Endothelial cell of umbilical vein (primary cell): ENCODE data around the gene SEZ6. TPM values are rescaled to one million over a fixed set of nuclear protein-coding genes. Genes with fewer than 3 reads are reported as not detected.

Experiments used
- BruUV-seq: library from RNA; stranded (reverse); fragments of 400-500 nt; replicated peaks from 2 replicates; lab custom pipeline; 2021; lab: Mats Ljungman, UMichigan
- CTCF ChIA-PET: fragments of 300-600, 350-600 bp; sonication (Branson Sonifier 250); formaldehyde crosslinking; loops from one replicate; lab custom pipeline; 2021; ENCODE audit warnings: antibody characterized with exemption, inconsistent platforms; lab: Charles Lee
- POLR2A ChIA-PET: fragments of 300-600, 350-600 bp; sonication (Branson Sonifier 250); formaldehyde crosslinking; loops from one replicate; lab custom pipeline; 2021; ENCODE audit warnings: antibody characterized with exemption, inconsistent platforms; lab: Charles Lee
- DNase-seq: peaks from one replicate; pipeline ENCODE4 v3.0.0-alpha.2; 2011; ENCODE audit warnings: low read depth, low spot score
- FAIRE-seq: peaks from 2 replicates; lab custom pipeline; 2011; peaks lifted over from hg19 to GRCh38; lab: Jason Lieb, UNC
- H2AFZ ChIP-seq: 2 replicates; pipeline ENCODE4 v1.6.0; 2012; ENCODE audit warnings: low read depth, low read length, control low read depth, inconsistent platforms
- H3K27ac ChIP-seq: 2 replicates; pipeline ENCODE4 v1.5.1; 2011; ENCODE audit warnings: low read depth, mild to moderate bottlenecking, control low read depth, low read length, moderate library complexity; ENCODE audit not compliant: insufficient read depth
- H3K27me3 ChIP-seq, 2 experiments: 2 replicates each; pipeline versions ENCODE4 v1.6.0 to v1.6.1; 2011; ENCODE audit warnings: low read length in 2 of 2, mixed read lengths in 1 of 2; ENCODE audit not compliant: control insufficient read depth in 2 of 2, insufficient read depth in 2 of 2
- H3K36me3 ChIP-seq, 2 experiments: 2 replicates in 1 of 2; 3 replicates in 1 of 2; pipeline ENCODE4 v1.5.1; 2011; ENCODE audit warnings: low read length in 2 of 2, mild to moderate bottlenecking in 1 of 2, moderate library complexity in 1 of 2; ENCODE audit not compliant: control insufficient read depth in 2 of 2, insufficient read depth in 2 of 2; ENCODE audit errors: extremely low read depth in 1 of 2
- H3K4me1 ChIP-seq: 3 replicates; pipeline ENCODE4 v1.5.1; 2011; ENCODE audit warnings: mild to moderate bottlenecking, low read length; ENCODE audit not compliant: control insufficient read depth, insufficient read depth; ENCODE audit errors: extremely low read depth
- H3K4me2 ChIP-seq: 2 replicates; pipeline ENCODE4 v1.6.1; 2011; ENCODE audit warnings: low read length, control low read depth, mixed read lengths; ENCODE audit not compliant: insufficient read depth
- H3K4me3 ChIP-seq, 3 experiments: fragments of 200-600 bp in 1 of 3; sonication (generic), shearing (Covaris generic) in 1 of 3; replicated peaks in 1 of 3; 2 replicates each; pipeline ENCODE4 v1.5.1; 2011 to 2016; ENCODE audit warnings: control low read depth in 3 of 3, low read length in 3 of 3, mild to moderate bottlenecking in 2 of 3, inconsistent platforms in 1 of 3, low read depth in 1 of 3, moderate library complexity in 1 of 3; ENCODE audit not compliant: insufficient read depth in 1 of 3
- H3K79me2 ChIP-seq: 2 replicates; pipeline ENCODE4 v1.6.0; 2012; ENCODE audit warnings: low read length, inconsistent platforms; ENCODE audit not compliant: control insufficient read depth, insufficient read depth
- H3K9ac ChIP-seq: replicated peaks from 2 replicates; pipeline ENCODE3; 2011; ENCODE audit warnings: low read length, control low read depth; ENCODE audit not compliant: insufficient read depth; ENCODE audit errors: extremely low read depth
- H3K9me1 ChIP-seq: replicated peaks from 3 replicates; pipeline ENCODE4 v1.6.0; 2011; ENCODE audit warnings: mild to moderate bottlenecking, low read length; ENCODE audit not compliant: control insufficient read depth, insufficient read depth; ENCODE audit errors: extremely low read depth
- H3K9me3 ChIP-seq: replicated peaks from 2 replicates; pipeline ENCODE4 v1.5.1; 2012; ENCODE audit warnings: low read length, inconsistent platforms; ENCODE audit not compliant: control insufficient read depth, insufficient read depth
- H4K20me1 ChIP-seq: replicated peaks from 2 replicates; pipeline ENCODE3; 2011; ENCODE audit warnings: mild to moderate bottlenecking, low read length; ENCODE audit not compliant: control insufficient read depth, insufficient read depth; ENCODE audit errors: extremely low read depth
- EZH2 ChIP-seq: IDR thresholded peaks from 2 replicates; pipeline ENCODE4 v1.6.1; 2012; ENCODE audit warnings: borderline replicate concordance, low read depth, mild to moderate bottlenecking, moderate library complexity, low read length, inconsistent platforms; ENCODE audit not compliant: severe bottlenecking
- FOS ChIP-seq: IDR thresholded peaks from 2 replicates; pipeline ENCODE4 v1.6.1; 2011; ENCODE audit warnings: mild to moderate bottlenecking, low read length, moderate library complexity, borderline replicate concordance; ENCODE audit not compliant: insufficient read depth
- GATA2 ChIP-seq: IDR thresholded peaks from 2 replicates; pipeline ENCODE4 v1.7.0; 2011; ENCODE audit warnings: low read depth, mild to moderate bottlenecking, moderate library complexity, mixed read lengths, low read length; ENCODE audit not compliant: insufficient read length, insufficient read depth
- JUN ChIP-seq: IDR thresholded peaks from 2 replicates; pipeline ENCODE4 v1.6.1; 2011; ENCODE audit warnings: borderline replicate concordance, low read depth; ENCODE audit not compliant: insufficient read length, insufficient read depth
- MYC ChIP-seq: IDR thresholded peaks from one replicate; pipeline ENCODE4 v1.6.1; 2011; ENCODE audit warnings: mild to moderate bottlenecking, low read depth, low read length
- POLR2A ChIP-seq: IDR thresholded peaks from 2 replicates; pipeline ENCODE4 v1.6.1; 2012; ENCODE audit warnings: low read depth, mild to moderate bottlenecking, control low read depth, low read length
- POLR2AphosphoS5 ChIP-seq: IDR thresholded peaks from 2 replicates; pipeline ENCODE4 v1.6.1; 2012; ENCODE audit warnings: low read depth, mild to moderate bottlenecking, control low read depth, low read length, moderate library complexity; ENCODE audit not compliant: insufficient read depth
- dilution Hi-C: fragments of 300-500 bp; cut with MboI; formaldehyde crosslinking; loops from one replicate; pipeline ENCODE4 v1.15.0; 2019; ENCODE audit warnings: low sequenced_read_pairs; ENCODE audit not compliant: extremely low pct_ligation_motif_present
- intact Hi-C: fragments of 100-400 bp; cut with micrococcal nuclease; formaldehyde crosslinking; loops from one replicate; pipeline ENCODE4 v1.10.0; 2022
- polyA plus RNA-seq, 4 experiments: library from polyadenylated mRNA; depleted of rRNA in 3 of 4; stranded (reverse) in 3 of 4; unstranded in 1 of 4; fragments of >200 nt; gene quantifications; 2 replicates each; pipeline versions ENCODE4 v1.2.1 to v1.2.3, GENCODE V29; 2011 to 2012; ENCODE audit warnings: missing spikeins in 1 of 4
- total RNA-seq: library from RNA; stranded (reverse); gene quantifications from 2 replicates; pipeline ENCODE4 v1.2.3, GENCODE V29; 2021
- TF ChIP-seq, protein P1 (sequence below): IDR thresholded peaks from 2 replicates; pipeline ENCODE4 v1.6.1; 2011; ENCODE audit not compliant: insufficient read depth, insufficient read length
- TF ChIP-seq, protein P2 (sequence below), 2 donors: IDR thresholded peaks; 1 replicate in 1 of 2; 2 replicates in 1 of 2; pipeline ENCODE4 v1.5.1; 2011; ENCODE audit warnings: low read length in 2 of 2, mild to moderate bottlenecking in 2 of 2, moderate library complexity in 2 of 2, control low read depth in 1 of 2, inconsistent platforms in 1 of 2, low read depth in 1 of 2; ENCODE audit not compliant: insufficient read depth in 1 of 2; ENCODE audit errors: extremely low read depth in 1 of 2

The SEZ6 gene
- total and polyA plus RNA-seq, 2 donors (not counting 3 experiments of a cell fraction or from before 2014, with no cell fraction given) = not detected

DNA sequence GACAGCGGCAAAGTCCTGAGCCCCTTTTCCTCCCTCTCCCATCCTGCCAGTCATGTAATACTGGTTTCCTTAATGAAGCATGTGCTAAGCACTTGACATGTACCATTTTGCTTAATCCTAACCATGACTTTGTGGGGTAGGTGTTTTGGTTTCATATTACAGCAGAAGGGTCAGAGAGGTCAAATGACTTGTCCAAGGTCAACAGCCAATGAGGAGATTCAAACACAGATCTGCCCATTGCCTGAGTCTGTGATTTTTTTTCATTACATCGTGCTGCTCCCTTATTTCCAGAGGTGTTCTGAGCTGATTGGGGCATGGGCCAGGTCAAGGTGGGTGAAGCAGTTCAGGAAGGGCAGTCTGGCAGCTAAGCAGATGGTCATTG is 36.9 kb downstream of the SEZ6 start:
- Histone ChIP-seq H3K27me3 (no peaks in the 10 kb centered on the region), H3K79me2 (no peaks in the 10 kb centered on the region), H3K9me3 (no peaks in the 10 kb centered on the region), H3K4me3 (no peak overlapping the region), H3K4me2 (no peak overlapping the region), H4K20me1 (no peaks in the 10 kb centered on the region), H3K9ac (no peak overlapping the region), H3K36me3 (no peaks in the 10 kb centered on the region), H3K9me1 (no peaks in the 10 kb centered on the region), H3K4me1 (peaks cover 4% of the 10 kb centered on the region), H2AFZ (no peak overlapping the region), H3K27ac (no peak overlapping the region)
- dilution Hi-C loops (no loop called here), intact Hi-C loops (loop anchor here (5.0 kb wide), 1 partner anchor 83 kb away; no protein-coding TSS in a partner anchor)
- FAIRE-seq (no peak), DNase-seq (no peak)
- TF ChIP-seq POLR2AphosphoS5 (no peak), POLR2A (no peak), JUN (no peak), MYC (no peak)
- TF ChIP-seq, protein P1, sequence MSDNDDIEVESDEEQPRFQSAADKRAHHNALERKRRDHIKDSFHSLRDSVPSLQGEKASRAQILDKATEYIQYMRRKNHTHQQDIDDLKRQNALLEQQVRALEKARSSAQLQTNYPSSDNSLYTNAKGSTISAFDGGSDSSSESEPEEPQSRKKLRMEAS = no peak
- POLR2A ChIA-PET = no interaction called here
- BruUV-seq = no TSS peak
- CTCF ChIA-PET = interaction anchor here (1.1 to 7.8 kb wide), 5 partner anchors 15 to 242 kb away, joined by 3 to 84 read pairs (median 13); no protein-coding TSS in a partner anchor

DNA sequence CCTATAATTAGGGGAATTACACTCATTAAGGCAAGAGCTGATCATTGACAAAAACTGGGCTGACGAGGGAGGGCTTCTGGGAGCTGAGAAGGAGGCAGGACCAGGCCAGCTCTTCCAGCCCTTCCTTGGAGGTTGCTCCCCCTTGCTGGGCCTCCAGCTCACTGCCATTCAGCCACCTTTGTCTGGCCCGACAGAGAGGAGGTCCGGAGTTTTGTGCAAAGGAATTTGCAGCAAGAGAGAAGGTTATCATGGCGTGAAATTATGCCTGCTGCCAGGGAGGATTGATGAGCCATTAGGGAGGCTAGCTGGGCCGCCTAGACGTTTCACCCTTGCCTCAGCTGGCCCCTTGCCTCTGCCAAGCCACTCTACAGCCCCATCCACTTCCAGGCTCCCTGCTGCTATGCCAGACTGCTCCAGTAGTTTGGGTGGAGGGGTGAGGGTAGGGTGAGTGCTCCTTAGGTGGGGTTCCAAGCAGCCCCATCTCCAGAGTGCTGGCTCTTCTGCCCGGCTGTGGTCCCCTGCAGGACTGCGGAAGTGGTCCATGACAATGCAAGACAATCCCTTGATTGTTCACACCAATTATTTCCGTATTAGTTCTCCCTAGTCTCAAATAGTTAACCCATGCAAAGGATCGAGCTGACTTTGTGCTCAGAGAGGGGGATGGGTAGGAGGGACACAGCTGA is 37.5 kb downstream of the SEZ6 start:
- FAIRE-seq = no peak
- no TSS peak for BruUV-seq

More for the DNA sequence above, 37.5 kb downstream of the SEZ6 start:
- dilution Hi-C loops (no loop called here), intact Hi-C loops (loop anchor here (5.0 kb wide), 1 partner anchor 84 kb away; no protein-coding TSS in a partner anchor)
- DNase-seq = no peak
- Histone ChIP-seq H3K9ac (no peak overlapping the region), H3K4me3 (no peak overlapping the region), H3K36me3 (no peaks in the 10 kb centered on the region), H3K4me2 (no peak overlapping the region), H3K9me1 (no peaks in the 10 kb centered on the region), H2AFZ (no peak overlapping the region), H4K20me1 (no peaks in the 10 kb centered on the region), H3K4me1 (peaks cover 4% of the 10 kb centered on the region), H3K27me3 (no peaks in the 10 kb centered on the region), H3K27ac (no peak overlapping the region), H3K79me2 (no peaks in the 10 kb centered on the region), H3K9me3 (no peaks in the 10 kb centered on the region)
- TF ChIP-seq POLR2AphosphoS5 = no peak
- TF ChIP-seq EZH2 = no peak
- TF ChIP-seq, protein P2, sequence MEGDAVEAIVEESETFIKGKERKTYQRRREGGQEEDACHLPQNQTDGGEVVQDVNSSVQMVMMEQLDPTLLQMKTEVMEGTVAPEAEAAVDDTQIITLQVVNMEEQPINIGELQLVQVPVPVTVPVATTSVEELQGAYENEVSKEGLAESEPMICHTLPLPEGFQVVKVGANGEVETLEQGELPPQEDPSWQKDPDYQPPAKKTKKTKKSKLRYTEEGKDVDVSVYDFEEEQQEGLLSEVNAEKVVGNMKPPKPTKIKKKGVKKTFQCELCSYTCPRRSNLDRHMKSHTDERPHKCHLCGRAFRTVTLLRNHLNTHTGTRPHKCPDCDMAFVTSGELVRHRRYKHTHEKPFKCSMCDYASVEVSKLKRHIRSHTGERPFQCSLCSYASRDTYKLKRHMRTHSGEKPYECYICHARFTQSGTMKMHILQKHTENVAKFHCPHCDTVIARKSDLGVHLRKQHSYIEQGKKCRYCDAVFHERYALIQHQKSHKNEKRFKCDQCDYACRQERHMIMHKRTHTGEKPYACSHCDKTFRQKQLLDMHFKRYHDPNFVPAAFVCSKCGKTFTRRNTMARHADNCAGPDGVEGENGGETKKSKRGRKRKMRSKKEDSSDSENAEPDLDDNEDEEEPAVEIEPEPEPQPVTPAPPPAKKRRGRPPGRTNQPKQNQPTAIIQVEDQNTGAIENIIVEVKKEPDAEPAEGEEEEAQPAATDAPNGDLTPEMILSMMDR (IDR thresholded peaks at IDR 0.05; ENCODE audit: extremely low read depth in 1 of 2, insufficient read depth in 1 of 2, low read depth in 1 of 2, low read length in 2 of 2) = no peak
- TF ChIP-seq GATA2 = no peak
- no peak for TF ChIP-seq MYC
- TF ChIP-seq FOS = no peak
- TF ChIP-seq, protein P1 = no peak
- TF ChIP-seq JUN = no peak
- TF ChIP-seq POLR2A = no peak
- POLR2A ChIA-PET = no interaction called here
- CTCF ChIA-PET = interaction anchor here (0.8 to 7.8 kb wide), 9 partner anchors 15 to 242 kb away, joined by 3 to 84 read pairs (median 6); no protein-coding TSS in a partner anchor
